NCI-H524 treated with DMSO at 0.1 percent for 48 hours (cell line): ENCODE data around the gene PJA1.

Experiments used
- DNase-seq: peaks from one replicate; lab custom pipeline; 2025; lab: John Stamatoyannopoulos, UW

The PJA1 gene, protein sequence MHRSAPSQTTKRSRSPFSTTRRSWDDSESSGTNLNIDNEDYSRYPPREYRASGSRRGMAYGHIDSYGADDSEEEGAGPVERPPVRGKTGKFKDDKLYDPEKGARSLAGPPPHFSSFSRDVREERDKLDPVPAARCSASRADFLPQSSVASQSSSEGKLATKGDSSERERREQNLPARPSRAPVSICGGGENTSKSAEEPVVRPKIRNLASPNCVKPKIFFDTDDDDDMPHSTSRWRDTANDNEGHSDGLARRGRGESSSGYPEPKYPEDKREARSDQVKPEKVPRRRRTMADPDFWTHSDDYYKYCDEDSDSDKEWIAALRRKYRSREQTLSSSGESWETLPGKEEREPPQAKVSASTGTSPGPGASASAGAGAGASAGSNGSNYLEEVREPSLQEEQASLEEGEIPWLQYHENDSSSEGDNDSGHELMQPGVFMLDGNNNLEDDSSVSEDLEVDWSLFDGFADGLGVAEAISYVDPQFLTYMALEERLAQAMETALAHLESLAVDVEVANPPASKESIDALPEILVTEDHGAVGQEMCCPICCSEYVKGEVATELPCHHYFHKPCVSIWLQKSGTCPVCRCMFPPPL

DNA sequence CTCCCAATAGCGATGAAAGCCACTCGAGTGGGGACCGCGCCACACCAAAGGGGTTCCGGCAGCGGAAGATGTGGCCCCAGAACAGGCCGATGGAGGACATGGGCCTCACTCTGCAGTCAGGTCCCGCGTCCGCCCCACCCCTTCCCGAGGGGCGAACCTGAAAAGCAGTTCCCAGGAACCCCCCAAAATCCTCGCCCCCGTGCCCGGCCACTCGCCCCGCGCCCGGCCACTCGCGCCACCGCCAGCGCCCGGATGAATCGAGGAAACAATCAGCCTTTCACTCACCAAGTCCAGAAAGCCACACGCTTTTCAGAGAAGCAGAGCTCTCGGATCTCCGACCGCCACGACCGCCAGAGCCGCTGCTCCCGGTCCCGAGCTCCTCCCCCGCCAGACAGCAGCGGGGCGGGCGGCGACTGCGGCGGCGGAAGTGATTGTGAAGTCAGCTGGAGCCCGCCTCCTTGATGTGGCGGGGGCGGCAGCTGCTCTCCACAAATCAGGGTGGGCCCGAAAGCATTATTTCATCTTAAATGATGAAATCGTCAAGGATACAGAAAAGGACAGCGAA, at the start of gene PJA1:
Gene PJA1, minus strand, starts transcription at position 367 of the 565 bp plus-strand sequence. CDS start 2,380 bp downstream, outside the sequence.
- peak; percentile 37 for DNase-seq

DNA sequence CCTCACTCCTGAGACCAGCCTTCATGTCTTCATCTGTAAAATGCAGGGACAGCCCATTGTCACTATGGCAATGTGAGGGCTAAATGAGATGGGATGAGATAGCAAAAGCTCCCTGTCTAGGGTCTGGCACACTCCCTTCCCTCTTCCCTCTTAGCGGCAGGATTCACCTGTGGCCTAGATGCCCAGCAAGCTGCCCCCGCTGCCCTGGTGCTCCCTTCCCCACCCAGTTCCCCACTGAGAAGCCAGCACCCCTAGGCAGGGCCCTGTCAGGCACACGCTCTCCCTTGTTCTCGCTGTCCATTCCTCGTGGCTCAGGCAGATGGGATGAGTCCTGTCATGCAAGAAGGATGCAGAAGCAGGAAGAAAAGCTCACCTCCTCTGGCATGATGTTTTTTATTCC, 49.2 kb upstream of the PJA1 start:
- DNase-seq, result no peak

DNA sequence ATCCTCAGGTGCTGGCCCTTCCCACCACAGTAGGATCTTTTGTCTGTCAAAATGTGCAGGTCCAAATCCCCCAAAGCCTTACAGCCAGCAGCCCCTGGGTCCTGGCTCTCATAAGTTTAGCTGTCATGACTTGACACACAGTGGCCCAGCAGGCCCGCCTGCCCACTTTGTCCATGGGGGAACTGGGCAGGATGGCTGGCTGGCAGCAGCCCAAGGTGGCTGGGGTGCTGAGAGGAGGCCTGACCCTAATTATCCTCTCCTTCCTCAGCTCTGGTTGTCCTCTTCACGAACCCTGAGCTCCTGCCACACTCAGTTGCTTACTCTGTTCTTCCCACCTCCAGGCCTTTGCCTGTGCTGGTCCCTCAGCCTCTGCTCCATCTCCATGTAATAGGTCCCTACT, 46.4 kb upstream of the PJA1 start:
- no peak for DNase-seq

DNA sequence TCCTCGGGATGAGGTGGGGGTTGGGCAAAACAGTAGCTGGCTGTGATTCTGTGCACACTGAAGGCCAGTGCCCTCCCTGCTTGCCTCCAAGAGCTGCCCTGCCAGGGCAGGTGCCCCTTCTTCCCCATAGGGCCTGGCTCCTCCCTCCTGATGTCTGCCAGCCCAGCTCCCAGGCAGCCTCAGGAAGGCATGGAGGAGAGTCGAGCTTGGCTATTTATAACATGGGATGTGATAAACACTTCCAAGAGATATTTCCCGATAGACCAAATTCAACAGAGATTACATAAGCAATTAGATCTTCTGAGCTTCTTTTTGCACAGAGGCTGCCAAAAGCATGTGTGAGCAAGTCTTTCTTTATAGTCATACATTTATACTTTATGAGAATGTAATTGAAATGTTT, 45.3 kb upstream of the PJA1 start:
- DNase-seq, result no peak

DNA sequence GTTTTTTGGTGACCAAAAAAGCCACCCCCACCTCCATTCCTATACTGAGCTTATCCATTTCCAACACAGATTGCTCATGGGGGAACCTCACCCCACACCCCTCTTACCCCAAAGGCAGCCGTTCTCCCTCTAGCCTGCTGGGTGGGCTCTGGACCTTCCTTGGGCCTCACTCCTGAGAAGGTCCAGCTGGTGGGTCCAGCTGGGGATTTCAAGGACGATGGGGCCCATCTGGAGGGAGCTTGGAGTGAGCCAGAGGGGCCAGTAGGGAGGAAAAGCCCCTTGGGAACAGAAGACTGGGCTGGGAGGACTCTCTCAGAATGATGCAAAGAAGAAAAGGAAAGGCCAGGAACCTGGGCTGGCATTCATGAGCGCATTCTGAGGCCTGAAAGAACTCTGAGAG, 42.0 kb upstream of the PJA1 start:
- DNase-seq, result peak; percentile 37

DNA sequence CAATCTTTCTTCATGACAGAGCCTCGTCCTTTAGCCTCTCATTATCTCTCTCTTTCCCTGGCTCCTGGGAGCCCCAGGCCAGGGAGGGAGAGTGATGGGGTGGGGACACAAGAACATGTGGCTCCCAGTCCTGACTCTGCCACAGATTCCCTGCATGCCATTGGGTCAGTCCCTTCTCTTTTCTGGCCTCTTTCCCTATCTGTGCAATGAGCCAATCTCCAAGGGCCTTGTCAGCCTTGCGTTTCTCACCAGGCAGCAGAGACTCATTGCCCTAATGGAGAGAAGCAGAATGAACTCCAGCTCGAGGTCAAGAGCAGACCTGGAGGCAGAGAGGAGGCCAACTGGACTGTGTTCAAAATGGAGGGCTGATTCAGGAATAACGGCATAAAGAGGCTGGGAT, 38.4 kb upstream of the PJA1 start:
- no peak for DNase-seq

DNA sequence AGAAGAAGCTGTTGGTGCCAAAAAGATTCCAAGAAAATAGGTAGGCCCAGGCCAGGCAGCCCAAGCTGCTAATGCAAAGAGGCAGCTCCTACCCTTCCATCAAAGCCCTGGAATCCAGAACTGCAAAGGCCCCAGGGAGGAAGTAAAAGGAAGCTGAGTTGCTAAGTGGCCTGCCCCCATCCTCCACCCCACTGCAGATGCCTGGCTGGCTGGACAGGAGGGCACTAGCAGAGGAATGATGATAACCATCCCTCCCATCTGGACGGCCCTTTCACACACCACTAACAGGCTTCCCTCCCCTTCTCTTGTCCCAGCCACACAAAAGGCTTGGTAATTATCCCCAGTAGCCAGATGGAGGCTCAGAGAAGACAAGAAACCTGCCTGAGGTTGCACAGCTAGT, 32.4 kb upstream of the PJA1 start:
- DNase-seq, result no peak

DNA sequence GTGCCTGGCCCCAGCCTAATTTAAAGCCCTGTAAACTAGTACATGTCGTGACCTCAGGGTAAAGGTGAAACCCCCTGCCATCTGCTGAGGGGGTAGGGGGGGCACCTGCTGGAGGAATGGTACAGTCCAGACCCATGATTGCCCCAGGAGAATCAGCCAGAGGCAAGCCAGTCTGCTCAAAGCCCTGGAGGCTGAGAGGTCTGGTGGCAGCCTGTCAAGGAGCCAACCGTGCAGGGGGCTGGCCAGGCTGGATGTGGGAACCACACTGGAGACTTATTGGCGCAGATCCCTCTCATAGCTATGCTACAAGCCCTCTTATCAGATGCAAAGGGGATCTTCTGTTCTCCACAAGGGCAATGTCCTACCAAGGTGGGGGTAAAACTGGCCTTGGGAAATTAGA, 31.4 kb upstream of the PJA1 start:
- DNase-seq, result no peak

DNA sequence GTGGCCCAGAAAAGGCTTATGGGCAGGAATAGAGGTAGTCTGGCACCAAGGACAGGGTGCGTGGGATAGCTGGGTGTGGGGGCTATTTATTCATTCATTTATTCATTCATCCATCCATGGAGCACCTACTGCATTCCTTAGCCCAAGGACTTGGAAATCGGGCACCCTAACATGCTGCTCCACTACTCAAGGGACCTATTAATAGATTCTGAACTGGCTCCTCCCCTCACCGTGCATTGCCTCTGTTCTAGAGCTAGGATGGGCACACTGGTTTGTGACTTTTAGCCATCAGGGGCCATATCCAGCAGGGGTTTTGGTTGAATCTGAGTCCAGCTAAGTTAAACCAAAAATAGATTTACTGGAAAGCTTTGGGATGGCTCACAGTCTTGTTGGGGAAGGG, 30.6 kb upstream of the PJA1 start:
- DNase-seq, result no peak

DNA sequence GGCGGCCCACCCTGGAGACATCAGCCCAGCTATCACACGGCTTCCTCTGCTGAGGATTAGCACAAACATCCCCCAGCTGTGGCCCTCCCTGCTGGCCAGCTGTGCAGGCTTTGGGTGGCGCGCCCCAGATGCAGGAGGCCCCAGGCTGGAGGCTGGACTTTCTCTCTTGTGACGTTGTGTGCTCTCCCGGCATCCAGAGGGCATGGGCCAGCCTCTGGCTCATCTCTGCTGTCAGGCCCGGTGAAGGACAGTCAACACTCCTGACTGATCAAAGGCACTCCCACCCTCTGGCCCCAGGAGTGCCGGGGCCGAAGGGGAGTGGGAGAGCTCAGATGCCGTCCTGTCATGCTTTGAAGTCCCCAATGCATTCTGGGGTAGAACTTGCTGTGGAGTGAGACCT, 29.9 kb upstream of the PJA1 start:
- DNase-seq, result no peak

DNA sequence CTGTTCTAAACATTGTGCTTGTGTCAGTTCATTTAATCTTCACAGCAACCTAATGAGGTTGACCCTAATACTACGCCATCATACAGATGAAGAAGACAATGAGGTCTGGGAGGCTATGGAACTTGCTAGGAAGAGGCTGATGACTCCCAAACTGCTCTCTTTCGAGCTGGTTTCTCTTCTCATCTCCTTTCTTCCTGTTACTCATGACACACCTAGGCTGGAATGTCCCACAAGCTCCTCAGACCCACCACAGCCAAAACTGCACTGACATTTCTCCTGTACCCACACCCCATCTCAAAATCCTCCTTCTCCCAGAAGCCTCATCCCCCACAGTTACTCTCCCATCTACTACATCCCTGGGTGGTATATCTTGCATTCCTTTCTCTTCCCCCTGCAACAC, 27.4 kb upstream of the PJA1 start:
- no peak for DNase-seq

DNA sequence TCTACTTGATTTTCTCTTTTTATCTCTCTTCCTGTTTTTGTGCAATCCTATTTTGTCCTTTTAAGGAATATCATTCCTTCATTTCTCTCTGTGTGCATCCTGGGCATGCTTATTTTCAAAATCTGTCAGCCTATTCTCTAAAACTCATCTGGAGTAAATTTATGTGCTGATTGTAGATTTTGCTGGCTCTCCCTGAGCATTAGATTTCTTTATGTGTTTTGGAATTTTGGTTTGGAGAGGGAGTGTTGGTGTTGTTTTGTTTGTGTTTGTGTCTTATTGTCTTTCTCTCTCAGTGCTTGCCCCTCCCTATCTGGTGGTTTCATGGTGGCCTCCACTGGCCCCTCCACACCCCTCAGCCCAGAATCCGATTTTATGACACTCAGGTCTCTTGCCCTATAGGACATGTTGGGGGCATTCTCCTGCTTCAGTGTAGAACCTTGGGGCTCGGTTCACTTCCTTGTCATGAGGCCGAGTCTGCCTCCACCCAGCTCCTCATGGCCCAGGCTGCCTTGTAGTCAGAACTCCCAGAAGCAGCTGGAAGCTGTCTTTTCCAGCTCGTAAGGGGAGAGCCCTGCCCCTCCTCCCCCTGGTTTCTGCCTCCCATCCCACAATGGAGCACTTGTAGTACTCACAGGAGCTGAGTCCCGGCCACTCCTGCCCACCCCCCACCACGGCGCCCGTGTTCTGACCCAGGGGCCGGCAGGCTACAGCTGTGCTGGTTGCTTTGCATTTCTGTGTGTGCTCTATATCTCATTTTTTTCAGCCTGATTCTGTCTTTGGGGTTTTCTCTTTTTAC, 24.5 kb upstream of the PJA1 start:
- no peak for DNase-seq

DNA sequence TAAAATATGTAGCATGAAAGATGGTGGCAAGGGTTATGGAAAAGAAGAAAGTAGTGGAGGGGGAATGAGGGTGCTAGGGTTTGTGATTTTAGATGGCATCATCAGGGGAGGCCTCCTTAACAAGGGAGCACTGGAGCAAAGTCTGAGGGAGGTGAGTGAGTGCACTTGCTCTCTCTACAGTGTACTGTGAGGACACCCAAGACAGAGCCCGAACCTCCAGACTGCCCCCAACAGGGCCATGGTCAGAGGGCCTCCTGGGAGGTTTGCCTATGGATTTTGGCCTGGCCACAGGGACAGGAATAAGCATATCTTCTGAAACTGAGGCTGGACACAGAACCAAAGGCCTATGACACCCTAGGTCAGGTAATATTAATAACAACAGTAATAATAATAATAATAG, 21.4 kb upstream of the PJA1 start:
- no peak for DNase-seq

DNA sequence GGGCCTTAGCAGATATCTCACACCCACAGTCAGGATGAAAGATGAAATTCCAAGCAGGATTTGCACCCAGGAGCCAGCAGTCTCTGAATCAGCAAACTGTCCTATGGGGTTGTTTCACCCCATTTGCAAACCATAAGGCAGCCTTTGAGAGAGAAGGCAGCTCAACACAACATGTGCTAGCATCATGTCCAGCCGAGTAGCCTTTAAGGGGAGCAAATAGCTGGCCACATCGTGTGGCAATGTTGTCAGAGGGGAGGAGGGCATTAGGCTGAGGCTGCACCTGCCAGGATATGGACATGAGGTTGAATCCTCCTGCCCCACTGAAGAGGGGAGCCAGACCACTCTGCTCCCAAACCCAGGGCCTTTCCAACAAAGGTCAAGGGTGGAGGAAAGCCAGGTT, 20.6 kb upstream of the PJA1 start:
- DNase-seq, result no peak

DNA sequence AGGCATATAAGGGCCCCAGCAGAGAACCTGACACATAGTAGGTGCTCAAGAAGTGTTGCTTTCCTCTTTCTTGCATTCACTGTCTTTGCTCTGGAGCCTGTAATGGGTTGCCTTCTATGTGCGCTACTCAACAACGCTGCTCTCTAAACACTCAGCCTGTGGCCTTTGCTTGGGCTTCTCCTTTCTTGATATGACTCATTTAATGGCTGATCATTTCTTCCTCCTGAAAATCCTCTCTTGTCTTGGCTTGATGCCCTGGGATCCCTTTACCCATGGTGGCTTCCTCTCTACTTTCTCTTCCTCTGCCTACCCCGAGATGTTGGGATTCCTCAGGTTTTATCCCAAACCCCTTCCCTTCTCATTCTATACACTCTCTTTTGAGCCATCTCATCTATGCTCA, 19.9 kb upstream of the PJA1 start:
- no peak for DNase-seq

DNA sequence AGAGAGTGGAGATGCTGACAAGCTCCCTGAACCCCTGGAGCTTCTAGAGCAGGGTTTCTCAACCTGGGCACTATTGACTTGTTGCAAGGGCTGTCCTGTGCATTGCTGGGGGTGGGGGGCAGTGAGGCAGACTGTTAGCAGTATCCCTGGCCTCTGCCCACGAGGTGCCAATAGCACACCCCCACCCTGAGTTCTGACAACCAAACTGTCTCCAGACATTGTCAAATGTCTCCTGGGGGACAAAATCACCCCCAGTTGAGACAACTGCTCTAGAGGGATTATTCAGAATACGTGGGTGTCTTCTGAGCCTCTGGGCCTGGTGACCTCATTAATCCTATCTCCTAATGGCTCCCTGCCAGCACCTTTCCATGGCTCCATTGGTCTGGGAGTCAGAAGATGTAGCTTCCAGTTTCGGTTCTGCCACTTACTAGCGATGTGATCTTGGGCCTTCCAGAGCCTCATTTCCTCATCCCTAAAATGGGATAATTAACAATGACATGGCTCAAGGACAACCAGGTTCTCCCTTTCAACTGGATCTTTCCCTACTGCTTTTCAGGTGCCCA, 17.6 kb upstream of the PJA1 start:
- no peak for DNase-seq

DNA sequence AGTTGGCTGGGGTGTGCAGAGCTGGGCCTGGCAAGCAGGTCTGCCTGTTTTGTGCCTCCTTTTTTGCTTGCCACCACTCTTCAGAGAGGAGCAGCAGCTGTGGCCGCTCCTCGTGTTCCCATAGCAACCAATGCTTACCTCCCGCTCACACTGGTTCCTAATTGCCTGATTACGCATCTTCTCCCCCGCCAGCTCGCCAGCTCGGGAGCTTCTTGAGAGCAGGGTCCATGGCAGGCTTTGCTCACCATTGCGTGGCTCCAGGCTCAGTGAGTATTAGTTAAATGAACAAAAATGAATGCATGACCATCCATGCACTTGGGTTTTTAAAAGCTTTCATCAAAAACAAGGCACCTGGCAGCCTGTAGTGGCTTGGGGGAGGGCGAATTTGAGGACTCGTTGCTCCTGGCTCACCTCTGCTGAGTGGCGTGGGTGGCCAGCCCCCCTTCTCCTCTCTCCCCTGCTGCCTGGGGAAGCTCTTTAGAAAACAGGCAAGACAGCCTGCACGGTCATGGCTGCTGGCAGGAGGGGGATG, 14.2 kb upstream of the PJA1 start:
- peak; percentile 84 for DNase-seq

DNA sequence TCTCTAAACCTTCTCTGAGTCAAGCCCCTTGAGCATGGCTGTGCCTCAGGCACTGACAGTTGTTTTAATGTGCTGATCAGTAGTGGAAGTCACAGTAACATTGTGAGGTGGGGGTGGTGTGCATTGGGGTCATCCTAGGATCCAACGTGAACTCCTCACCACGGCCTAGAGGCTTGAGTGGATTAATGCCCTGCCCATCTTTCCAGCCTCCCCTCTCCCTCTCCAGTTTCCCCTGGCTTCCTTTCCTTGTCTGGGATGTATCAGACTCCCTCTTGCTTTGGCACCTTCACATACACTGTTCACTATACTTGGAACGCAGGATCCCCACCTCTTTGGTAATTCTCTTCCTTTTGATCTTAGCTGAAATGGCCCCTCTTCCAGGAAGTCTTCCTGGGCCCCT, 13.3 kb upstream of the PJA1 start:
- DNase-seq, result no peak

DNA sequence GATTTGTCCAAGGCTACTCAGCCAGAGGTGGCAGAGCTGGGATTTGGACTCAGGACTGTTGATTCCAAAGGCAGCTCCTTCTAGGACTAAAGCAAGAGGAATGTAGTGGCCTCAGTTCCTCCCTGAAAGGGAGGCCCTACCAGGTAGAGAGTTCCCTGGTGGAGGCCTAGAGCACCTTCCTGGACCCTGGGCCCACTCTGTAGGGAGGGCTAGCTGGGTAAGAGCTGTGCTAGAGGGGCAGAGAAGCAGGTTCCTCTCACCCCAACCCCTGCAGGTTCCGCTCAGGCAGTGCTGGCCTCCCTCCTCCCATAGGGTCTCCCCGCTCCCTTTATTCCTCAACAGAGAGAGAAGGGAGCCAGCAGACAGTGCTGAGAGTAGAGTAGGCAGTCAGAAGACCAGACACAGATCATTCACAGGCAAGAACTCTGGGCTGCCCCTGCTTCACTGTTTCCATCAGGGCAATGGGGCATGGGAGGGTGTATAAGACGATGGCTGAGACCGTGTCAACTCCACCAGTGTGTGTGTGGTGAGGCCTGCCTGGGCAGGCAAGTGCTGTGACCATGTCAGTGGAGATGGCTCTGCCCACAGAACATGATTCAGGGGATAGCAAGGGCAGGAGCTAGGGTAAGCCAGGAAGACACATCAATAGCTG, 12.4 kb upstream of the PJA1 start:
- no peak for DNase-seq

DNA sequence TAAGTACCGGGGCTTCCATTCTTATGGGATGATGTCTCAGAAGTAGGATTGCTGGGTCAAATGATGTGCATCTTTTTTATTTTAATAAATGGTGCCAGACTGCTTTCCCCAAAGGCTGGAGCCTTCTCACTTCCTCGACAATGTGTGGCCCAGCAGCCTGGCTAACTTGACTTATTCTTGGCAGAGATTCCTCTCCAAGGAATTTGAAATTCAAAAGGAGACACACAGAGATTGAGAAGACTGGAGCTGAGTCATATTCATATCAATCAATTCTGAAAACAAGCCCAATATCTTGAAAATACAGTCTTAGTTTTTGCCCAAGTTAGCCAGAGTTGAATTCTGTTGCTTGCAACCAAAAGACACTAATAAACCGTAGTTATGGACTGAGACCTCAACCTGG, 10.8 kb upstream of the PJA1 start:
- no peak for DNase-seq

DNA sequence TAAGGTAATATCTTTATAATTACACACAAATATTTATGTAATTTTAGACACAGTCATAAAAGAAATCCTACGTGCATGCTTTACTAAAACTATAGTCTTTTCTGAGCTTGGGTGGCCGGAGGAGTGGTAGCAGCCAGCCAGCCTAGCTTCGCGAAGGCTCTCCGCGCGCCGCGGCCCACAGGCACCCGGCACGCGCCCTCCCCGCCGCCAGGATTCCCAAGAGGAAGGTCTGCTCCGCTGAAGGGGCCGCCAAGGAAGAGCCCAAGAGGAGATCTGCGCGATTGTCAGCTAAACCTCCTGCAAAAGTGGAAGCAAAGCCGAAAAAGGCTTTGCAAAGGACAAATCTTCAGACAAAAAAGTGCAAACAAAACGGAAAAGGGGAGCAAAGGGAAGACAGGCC, 8.7 kb upstream of the PJA1 start:
- DNase-seq, result no peak

DNA sequence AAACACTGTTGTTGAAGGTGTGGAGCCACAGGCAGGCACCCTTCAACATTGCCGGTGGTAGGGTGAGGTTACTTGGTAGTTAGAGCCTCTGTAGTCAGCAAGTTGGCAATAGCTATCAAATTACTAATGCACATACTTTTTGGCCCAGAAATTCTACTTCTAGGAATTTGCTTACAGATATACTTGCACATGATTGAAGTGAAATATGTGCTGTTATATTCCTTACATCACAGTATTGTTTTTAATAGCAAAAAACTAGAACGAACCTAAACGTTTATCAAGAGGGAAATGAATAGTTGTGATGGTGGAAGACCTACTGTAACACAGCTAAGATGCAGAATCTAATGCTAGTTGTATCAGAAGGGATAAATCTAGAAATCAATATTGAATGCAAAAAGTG, 7.7 kb upstream of the PJA1 start:
- DNase-seq, result no peak
